Retinal pigment epithelial cell (primary cell): ENCODE data around the gene WNT9A.
"Not testable (repeated sequence)": the region's sequence is repeated elsewhere in the genome, so short reads cannot be mapped to it uniquely, and the experiment has no call there.

ENCODE experiments used
- DNase-seq: peaks from one replicate; pipeline ENCODE4 v3.0.0-alpha.2; 2010; ENCODE audit warnings: low read depth
- H3K4me3 ChIP-seq: 2 replicates; pipeline ENCODE4 v1.5.1; 2011; ENCODE audit warnings: mild to moderate bottlenecking, low read length, control low read depth, moderate library complexity
- TF ChIP-seq, protein P1 (sequence below): conservative IDR thresholded peaks from 2 replicates; pipeline ENCODE4 v1.5.1; 2011; ENCODE audit warnings: low read depth, low read length, control low read depth, inconsistent platforms

The WNT9A gene, protein sequence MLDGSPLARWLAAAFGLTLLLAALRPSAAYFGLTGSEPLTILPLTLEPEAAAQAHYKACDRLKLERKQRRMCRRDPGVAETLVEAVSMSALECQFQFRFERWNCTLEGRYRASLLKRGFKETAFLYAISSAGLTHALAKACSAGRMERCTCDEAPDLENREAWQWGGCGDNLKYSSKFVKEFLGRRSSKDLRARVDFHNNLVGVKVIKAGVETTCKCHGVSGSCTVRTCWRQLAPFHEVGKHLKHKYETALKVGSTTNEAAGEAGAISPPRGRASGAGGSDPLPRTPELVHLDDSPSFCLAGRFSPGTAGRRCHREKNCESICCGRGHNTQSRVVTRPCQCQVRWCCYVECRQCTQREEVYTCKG

DNA sequence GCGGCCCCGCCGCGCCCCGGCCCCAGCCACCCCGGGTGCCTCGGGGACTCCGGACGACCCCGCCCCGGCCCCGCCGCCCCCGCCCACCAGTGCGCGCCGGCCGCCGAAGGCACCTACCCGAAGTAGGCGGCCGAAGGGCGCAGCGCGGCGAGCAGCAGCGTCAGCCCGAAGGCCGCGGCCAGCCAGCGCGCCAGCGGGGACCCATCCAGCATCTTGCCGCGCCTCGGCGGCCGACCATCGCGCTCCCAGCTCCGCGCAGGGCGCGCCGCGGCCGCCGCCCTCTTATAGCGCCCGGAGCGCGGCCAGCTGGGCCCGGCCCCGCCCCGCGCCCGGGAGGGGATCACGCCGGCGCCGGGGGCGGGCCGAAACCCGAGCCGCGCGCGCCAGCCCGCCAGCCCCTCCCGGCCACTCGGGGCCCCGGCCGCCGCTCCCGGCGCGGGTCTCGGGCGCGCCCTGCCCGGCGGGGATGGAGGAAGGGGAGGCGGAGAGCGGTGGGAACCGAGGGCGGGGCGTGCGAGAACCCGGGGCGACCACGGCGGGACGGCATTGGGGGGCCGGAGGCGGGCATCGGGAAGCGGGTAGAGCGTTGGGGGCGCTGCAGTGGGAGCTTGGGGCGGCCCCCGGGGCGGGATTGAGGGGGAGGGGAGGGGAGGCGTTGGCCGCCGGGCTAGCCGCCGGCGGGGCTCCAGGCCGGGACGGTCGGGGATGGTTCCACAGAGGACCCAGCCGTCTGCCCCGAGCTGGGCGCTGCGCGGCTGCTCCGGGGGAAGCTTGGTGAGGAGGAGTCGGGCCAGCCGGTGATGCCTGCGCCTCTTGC lies at the start of gene WNT9A:
Gene WNT9A (minus strand): TSS at position 257 of the 817 bp plus-strand sequence. CDS start 45 bp downstream, at position 212.
- H3K4me3 ChIP-seq: peak within 1 kb of the TSS; percentile 62
- TF ChIP-seq, protein P1, sequence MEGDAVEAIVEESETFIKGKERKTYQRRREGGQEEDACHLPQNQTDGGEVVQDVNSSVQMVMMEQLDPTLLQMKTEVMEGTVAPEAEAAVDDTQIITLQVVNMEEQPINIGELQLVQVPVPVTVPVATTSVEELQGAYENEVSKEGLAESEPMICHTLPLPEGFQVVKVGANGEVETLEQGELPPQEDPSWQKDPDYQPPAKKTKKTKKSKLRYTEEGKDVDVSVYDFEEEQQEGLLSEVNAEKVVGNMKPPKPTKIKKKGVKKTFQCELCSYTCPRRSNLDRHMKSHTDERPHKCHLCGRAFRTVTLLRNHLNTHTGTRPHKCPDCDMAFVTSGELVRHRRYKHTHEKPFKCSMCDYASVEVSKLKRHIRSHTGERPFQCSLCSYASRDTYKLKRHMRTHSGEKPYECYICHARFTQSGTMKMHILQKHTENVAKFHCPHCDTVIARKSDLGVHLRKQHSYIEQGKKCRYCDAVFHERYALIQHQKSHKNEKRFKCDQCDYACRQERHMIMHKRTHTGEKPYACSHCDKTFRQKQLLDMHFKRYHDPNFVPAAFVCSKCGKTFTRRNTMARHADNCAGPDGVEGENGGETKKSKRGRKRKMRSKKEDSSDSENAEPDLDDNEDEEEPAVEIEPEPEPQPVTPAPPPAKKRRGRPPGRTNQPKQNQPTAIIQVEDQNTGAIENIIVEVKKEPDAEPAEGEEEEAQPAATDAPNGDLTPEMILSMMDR: no peak
- DNase-seq: no peak

DNA sequence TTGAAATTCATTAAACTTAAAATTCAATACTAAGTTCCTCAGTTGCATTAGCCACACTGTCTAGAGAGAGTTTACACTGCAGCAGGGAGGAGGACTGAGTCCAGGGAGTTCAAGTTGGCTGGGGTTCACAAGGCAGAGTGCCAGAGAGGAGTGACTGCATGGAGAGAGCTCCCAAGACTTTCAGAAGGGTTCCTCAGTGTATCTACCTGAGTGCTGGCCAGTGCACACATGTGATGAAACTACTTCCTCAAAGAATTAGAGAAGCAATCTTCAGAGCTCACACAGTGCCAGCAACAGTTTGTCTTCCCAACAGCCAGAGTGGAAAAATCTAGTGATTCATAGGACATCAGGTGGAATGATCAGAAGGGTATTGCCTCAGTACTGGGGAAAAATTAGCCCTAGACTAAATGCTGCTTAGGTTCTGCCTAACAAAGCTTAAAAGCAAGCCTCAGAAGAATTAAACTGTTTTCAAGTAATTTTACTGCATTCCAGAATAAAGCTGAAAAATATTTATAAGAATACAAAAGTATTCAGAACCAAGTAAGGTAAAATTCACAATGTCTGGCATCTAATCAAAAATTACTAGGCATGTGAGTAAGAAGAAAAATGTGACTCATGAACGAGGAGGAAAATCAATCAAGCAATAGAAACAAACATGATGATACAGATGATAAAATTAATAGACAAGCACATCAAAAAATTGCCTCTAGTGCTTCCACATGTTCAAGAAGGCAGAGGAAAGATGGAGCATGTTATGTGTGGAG lies 48.6 kb upstream of the WNT9A start:
- H3K4me3 ChIP-seq: no peak overlapping the region
- TF ChIP-seq, protein P1: no peak
- DNase-seq: no peak

DNA sequence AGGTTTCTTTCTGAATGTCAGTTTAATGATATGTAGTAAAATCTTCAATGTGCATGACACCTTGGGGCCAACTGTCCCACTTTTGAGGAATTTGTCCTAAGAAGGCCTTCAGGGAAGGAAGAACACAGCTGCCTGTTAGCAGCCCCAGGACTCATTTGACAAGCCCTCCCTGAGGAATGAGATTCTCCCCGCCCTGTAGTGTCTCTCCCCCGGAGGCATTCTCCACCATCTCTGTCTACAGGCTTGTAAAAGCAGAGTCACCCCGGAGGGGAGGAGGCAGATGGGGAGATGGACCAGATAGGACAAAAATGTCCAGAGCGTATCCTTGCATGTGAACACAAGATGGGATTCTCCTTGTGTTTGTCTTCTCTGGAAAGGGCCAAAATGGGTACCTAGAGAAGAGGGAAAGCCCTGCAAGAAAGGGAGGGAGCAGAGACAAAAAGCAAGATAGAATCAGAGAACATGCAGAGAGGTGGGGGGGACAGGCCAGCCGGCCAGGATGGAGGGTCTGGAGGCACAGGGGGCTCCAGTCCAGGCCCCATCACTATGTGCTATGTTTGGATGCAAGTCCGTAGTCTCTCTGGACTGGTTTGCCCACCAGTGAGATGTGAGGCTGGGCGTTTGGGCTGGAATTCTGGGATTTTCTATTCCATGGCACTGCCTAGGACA lies 47.0 kb upstream of the WNT9A start:
- TF ChIP-seq, protein P1: no peak
- DNase-seq: no peak
- no peak overlapping the region for H3K4me3 ChIP-seq

DNA sequence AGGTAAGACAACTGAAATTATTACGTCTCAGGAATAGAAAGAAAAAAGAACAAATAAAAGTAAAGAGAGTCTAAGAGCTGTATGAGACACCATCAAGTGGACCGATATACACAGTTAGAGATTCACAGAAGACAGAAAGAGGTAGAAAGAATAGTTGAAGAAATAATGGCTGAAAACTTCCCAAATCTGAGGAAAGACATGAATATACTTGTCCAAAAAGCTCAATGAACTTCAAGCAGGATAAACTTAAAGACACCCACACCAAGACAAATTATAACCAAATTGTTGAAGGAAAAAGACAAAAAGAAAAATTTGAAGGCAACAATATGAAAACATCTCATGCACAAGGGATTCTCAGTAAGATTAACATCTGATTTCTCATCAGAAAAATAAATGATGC lies 39.4 kb upstream of the WNT9A start:
- no peak overlapping the region for H3K4me3 ChIP-seq
- TF ChIP-seq, protein P1: no peak
- no peak for DNase-seq

DNA sequence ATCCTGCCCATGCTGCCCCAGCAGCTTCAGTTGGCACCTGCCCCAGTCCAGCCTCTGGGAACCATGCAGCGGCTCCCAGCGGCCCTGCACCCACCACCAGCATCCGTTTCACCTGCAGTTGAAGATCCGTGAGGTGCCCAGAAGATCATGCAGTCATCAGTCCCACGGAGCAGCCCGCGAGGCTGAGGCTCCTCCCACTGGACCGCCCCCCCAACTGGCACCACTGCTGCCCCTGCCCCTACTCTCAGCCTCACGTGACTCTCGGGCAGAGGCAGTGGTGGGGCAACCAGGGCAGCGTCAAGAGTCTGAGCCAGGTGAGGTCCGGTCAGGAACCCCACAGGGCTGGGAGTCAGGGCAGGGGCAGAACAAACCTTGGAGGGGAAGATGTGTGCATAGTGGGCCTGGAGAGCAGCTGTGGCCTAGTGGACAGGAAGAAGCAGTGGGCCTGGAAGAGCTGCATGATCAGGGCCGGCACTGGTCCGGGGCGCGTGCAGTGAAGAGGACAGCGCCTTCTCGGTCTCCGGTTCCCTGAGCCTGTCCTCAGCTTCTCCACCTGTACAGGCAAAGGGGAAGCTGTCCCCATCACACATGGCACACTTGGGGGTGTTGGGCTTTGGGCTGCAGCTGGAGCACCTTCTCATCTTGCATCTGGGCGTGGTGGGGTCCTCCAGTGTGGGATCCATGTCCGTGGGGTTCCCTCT lies 28.0 kb upstream of the WNT9A start:
- not testable (repeated sequence) for DNase-seq, H3K4me3 ChIP-seq

DNA sequence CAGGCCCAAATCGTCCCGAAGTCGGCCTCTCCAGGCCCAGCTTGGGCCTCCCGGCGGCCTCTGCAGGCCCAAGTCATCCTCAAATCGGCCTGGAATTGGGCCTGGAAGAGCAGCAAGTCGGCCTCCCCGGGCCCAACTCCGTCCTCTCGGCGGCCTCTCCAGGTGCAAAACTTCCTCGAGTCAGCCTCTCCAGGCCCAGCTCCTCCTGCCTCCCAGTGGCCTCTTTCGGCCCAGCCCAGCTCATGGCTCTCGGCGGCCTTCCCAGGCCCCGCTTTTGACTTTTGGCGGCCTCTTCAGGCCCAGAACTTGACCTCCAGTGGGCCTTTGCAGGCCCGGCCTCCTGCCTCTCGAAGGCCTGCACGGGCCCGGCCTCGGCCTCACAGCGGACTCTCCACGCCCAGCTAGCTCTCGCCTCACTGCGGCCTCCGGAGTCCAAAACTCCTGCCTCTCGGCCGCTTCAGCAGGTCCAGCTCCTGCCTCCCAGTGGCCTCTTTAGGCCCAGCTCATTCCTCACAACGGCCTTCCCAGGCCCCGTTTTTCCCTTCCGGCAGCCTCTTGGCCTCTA lies 26.1 kb upstream of the WNT9A start:
- DNase-seq, H3K4me3 ChIP-seq: not testable (repeated sequence)

DNA sequence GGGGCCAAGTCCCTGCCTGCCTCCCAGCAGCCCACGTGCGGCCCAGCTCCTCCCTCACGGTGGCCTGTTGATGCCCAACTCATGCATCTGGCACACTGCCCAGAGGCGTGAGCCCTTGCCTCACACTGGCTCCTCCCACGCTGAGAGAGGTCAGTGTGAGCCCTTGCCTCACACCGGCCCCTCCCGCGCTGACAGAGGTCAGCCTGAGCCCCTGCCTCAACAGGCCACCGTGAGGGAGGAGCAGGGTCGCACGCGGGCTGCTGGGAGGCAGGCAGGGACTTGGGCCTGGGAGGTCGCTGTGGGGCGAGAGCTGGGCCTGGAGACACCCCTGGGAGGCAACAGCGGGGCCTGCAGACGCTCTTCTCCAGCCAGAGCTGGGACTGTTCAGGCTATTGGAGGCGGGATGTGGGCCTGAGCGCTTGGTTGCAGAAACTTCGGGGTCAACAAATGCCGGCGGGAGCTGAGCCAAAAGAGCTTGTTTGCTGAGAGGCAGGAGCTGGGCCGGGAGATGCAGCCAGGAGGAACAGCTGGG lies 25.2 kb upstream of the WNT9A start:
- not testable (repeated sequence) for DNase-seq, H3K4me3 ChIP-seq

DNA sequence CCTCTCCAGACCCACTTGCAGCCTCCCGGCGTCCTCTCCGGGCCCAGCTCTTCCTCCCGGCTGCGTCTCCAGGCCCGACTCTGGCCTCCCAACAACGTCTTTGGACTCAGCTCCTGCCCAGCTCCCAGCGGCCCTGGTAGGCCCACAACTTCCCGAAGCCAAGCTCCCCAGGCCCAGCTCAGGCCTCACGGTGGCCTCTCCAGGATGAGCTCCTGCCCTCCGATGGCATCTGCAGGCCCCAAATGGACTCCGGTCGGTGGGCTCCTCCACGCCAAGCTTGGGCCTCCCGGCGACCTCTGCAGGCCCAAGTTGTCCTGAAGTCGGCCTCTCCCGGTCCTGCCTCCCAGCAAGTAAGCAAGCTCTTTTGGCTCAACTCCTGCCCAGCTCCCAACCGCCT lies 24.5 kb upstream of the WNT9A start:
- not testable (repeated sequence) for DNase-seq, H3K4me3 ChIP-seq

DNA sequence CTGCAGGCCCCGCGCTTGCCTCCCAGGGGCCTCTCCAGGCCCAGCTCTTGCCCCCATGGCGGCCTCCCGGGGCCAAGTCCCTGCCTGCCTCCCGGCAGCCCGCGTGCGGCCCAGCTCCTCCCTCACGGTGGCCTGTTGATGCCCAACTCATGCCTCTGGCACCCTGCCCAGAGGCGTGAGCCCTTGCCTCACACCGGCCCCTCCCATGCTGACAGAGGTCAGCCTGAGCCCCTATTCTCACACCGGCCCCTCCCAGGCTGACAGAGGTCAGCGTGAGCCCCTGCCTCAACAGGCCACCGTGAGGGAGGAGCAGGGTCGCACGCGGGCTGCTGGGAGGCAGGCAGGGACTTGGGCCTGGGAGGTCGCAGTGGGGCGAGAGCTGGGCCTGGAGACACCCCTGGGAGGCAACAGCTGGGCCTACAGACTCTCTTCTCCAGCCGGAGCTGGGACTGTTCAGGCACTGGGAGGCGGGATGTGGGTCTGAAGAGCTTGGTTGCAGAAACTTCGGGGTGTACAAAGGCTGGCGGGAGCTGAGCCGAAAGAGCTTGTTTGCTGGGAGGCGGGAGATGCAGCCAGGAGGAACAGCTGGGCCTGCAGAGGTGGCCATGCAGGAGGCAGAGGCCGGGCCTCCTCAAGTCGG lies 24.0 kb upstream of the WNT9A start:
- DNase-seq, H3K4me3 ChIP-seq: not testable (repeated sequence)

DNA sequence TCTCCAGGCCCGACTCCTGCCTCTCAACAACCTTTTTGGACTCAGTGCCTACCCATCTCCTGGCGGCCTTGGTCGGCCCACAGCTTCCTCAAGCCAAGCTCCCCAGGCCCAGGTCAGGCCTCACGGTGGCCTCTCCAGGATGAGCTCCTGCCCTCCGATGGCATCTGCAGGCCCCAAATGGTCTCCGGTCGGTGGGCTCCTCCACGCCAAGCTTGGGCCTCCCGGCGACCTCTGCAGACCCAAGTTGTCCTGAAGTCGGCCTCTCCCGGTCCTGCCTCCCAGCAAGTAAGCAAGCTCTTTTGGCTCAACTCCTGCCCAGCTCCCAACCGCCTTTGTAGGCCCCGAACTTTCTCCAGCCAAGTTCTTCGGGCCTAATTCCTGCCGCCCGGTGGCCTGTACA lies 23.5 kb upstream of the WNT9A start:
- DNase-seq: not testable (repeated sequence)

DNA sequence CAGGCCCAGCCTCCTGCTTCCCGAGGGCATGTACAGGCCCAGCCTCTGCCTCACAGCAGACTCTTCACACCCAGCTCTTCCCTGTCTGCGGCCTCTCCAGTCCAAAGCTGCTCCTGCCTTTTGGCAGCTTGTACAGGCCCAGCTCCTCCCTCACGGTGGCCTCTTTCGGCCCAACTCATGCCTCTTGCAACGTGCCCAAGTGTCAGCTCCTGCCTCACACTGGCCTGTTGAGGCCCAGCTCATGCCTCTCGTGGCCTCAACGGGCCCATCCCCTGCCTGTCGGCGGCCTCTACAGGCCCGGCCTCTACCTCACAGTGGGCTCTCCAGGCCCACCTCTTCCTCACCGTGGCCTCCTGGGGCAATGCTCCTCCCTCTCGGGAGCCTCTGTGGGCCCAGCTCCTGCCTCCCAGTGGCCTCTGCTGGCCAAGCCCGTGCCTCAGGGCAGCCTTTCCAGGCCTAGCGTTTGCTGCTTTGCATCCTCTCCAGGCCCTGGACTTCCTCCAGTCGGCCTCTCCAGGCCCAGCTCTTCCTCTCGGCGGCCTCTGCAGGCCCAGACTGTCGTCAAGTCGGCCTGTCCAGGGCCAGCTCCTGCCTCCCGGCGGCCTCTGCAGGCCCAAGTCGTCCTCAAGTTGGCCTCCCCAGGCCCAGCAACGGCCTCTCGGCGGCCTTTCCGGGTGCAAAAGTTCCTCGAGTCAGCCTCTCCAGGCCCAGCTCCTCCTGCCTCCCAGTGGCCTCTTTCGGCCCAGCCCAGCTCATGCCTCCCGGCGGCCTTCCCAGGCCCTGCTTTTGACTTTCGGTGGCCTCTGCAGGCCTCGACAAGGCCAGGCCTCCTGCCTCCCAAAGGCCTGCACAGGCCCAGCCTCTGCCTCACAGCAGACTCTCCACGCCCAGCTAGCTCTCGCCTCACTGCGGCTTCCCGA lies 22.6 kb upstream of the WNT9A start:
- DNase-seq, H3K4me3 ChIP-seq: not testable (repeated sequence)

More for the DNA sequence above, 23.5 kb upstream of the WNT9A start:
- not testable (repeated sequence) for H3K4me3 ChIP-seq
